Neural progenitor cell (in vitro differentiated cells): ENCODE results near the gene GATAD2A. TPM values are rescaled to one million over a fixed set of nuclear protein-coding genes. Genes with fewer than 3 reads are reported as not detected.
A peak's percentile ranks its signal among the peaks of the same experiment; 100 is the strongest.

Experiments
- DNase-seq: peaks from one replicate; pipeline ENCODE4 v3.0.0-alpha.2; 2016; ENCODE audit warnings: low spot score
- H2AFZ ChIP-seq: fragments of 200-600 bp; sonication (generic); replicated peaks from 2 replicates; pipeline ENCODE4 v1.6.1; 2016; ENCODE audit warnings: antibody characterized with exemption
- H3F3A ChIP-seq: fragments of 200-600 bp; sonication (generic); 2 replicates; pipeline ENCODE4 v1.6.1; 2016; ENCODE audit warnings: antibody characterized with exemption, low read depth
- H3K27ac ChIP-seq: fragments of 200-600 bp; sonication (generic); 2 replicates; pipeline ENCODE4 v1.5.1; 2016; ENCODE audit warnings: mild to moderate bottlenecking
- H3K27me3 ChIP-seq: fragments of 200-600 bp; sonication (generic); 2 replicates; pipeline ENCODE4 v1.6.1; 2016; ENCODE audit warnings: mild to moderate bottlenecking, moderate library complexity
- H3K36me3 ChIP-seq: fragments of 200-600 bp; sonication (generic); 2 replicates; pipeline ENCODE4 v1.5.1; 2016
- H3K4me1 ChIP-seq: fragments of 200-600 bp; sonication (generic); 2 replicates; pipeline ENCODE4 v1.6.1; 2016; ENCODE audit warnings: mixed run types
- H3K4me2 ChIP-seq: fragments of 200-600 bp; sonication (generic); 2 replicates; pipeline ENCODE4 v1.6.1; 2016
- H3K4me3 ChIP-seq: fragments of 200-600 bp; sonication (generic); 2 replicates; pipeline ENCODE4 v1.5.1; 2016
- H3K79me2 ChIP-seq: fragments of 200-600 bp; sonication (generic); 2 replicates; pipeline ENCODE4 v1.6.1; 2016; ENCODE audit warnings: low read depth
- H3K9ac ChIP-seq: fragments of 200-600 bp; sonication (generic); 2 replicates; pipeline ENCODE4 v1.6.1; 2016
- H3K9me3 ChIP-seq: fragments of 200-600 bp; sonication (generic); 2 replicates; pipeline ENCODE4 v1.5.1; 2016; ENCODE audit warnings: low read depth
- H4K20me1 ChIP-seq: fragments of 200-600 bp; sonication (generic); 2 replicates; pipeline ENCODE4 v1.6.1; 2016; ENCODE audit warnings: low read depth
- H3K27ac Mint-ChIP-seq: 3 replicates; pipeline ENCODE4 v1.8.0; 2021; ENCODE audit warnings: mixed read lengths
- H3K27me3 Mint-ChIP-seq: 2 replicates; pipeline ENCODE4 v1.8.0; 2022; ENCODE audit warnings: low read depth, mild to moderate bottlenecking, inconsistent platforms, moderate library complexity, mixed read lengths; ENCODE audit not compliant: insufficient read depth
- H3K36me3 Mint-ChIP-seq: 3 replicates; pipeline ENCODE4 v1.8.0; 2021; ENCODE audit warnings: mixed read lengths
- H3K4me1 Mint-ChIP-seq: 3 replicates; pipeline ENCODE4 v1.8.0; 2021; ENCODE audit warnings: mixed read lengths
- H3K4me3 Mint-ChIP-seq: 3 replicates; pipeline ENCODE4 v1.8.0; 2021; ENCODE audit warnings: mild to moderate bottlenecking, moderate library complexity, mixed read lengths
- H3K9me3 Mint-ChIP-seq: 3 replicates; pipeline ENCODE4 v1.8.0; 2020; ENCODE audit warnings: mixed read lengths
- EZH2 ChIP-seq: fragments of 200-600 bp; sonication (generic); IDR thresholded peaks from 2 replicates; pipeline ENCODE4 v1.6.1; 2017; ENCODE audit warnings: antibody characterized with exemption, mild to moderate bottlenecking, moderate library complexity
- EZH2phosphoT487 ChIP-seq: fragments of 200-600 bp; sonication (generic); IDR thresholded peaks from 2 replicates; pipeline ENCODE4 v1.6.1; 2017; ENCODE audit warnings: antibody characterized with exemption
- total RNA-seq: library from RNA; depleted of rRNA; stranded (reverse); fragments of >200 nt; gene quantifications from 2 replicates; pipeline ENCODE4 v1.2.3, GENCODE V29; 2015; ENCODE audit warnings: low replicate concordance
- TF ChIP-seq, protein P1 (sequence below): fragments of 200-600 bp; sonication (generic); IDR thresholded peaks from 2 replicates; pipeline ENCODE4 v1.5.1; 2017; ENCODE audit warnings: antibody characterized with exemption, mild to moderate bottlenecking

GATAD2A gene
- total RNA-seq, 1 donor from 2014 or later = 37.9 TPM

DNA sequence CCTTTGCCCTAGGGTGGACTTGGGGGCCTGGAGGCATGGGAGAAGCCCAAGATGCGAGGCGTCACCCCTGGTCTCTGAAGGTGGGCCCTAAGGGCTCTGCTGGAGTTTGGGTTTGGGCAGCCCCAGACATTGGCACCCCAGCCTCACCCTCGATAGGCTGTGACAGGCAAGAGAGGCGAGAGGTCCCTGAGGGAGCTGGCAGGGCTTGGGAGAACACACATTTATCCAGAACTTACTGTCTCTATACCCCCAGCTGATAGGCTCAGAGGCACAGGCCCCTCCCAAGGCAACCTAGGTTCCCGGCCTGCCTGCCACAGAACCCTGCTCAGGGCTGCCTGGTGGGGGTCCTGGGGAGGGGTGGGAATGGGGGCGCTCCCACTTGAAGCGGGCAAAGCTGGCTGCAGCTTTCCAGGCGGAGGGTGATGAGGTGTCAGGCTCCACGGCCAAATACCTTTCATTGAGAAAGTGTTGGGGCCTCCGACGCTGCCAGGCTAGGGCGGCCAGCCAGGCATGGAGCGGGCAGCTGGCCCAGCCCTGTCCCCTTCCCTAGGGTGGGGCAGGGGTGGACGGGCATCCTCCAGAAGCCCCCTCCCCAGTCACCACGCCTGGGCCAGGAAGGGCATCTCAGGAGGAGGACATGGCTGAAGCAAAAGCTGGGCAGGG is 142.3 kb downstream of the GATAD2A start:
- Histone ChIP-seq H3K9ac (no peak overlapping the region), H3F3A (peaks cover 12% of the 10 kb centered on the region), H4K20me1 (no peaks in the 10 kb centered on the region), H3K27me3 (no peaks in the 10 kb centered on the region), H2AFZ (no peak overlapping the region), H3K4me3 (no peak overlapping the region), H3K79me2 (no peaks in the 10 kb centered on the region), H3K4me1 (no peaks in the 10 kb centered on the region), H3K9me3 (no peaks in the 10 kb centered on the region), H3K27ac (no peak overlapping the region), H3K4me2 (no peak overlapping the region), H3K36me3 (no peaks in the 10 kb centered on the region)
- DNase-seq = no peak
- no peak overlapping the region for H3K27ac Mint-ChIP-seq
- H3K27me3 Mint-ChIP-seq = peaks cover 13% of the 10 kb centered on the region
- no peak for TF ChIP-seq EZH2phosphoT487
- TF ChIP-seq EZH2 = no peak
- TF ChIP-seq, protein P1, sequence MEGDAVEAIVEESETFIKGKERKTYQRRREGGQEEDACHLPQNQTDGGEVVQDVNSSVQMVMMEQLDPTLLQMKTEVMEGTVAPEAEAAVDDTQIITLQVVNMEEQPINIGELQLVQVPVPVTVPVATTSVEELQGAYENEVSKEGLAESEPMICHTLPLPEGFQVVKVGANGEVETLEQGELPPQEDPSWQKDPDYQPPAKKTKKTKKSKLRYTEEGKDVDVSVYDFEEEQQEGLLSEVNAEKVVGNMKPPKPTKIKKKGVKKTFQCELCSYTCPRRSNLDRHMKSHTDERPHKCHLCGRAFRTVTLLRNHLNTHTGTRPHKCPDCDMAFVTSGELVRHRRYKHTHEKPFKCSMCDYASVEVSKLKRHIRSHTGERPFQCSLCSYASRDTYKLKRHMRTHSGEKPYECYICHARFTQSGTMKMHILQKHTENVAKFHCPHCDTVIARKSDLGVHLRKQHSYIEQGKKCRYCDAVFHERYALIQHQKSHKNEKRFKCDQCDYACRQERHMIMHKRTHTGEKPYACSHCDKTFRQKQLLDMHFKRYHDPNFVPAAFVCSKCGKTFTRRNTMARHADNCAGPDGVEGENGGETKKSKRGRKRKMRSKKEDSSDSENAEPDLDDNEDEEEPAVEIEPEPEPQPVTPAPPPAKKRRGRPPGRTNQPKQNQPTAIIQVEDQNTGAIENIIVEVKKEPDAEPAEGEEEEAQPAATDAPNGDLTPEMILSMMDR = no peak
- no peaks in the 10 kb centered on the region for H3K9me3 Mint-ChIP-seq
- peaks cover 4% of the 10 kb centered on the region for H3K4me1 Mint-ChIP-seq
- no peak overlapping the region for H3K4me3 Mint-ChIP-seq
- no peaks in the 10 kb centered on the region for H3K36me3 Mint-ChIP-seq

DNA sequence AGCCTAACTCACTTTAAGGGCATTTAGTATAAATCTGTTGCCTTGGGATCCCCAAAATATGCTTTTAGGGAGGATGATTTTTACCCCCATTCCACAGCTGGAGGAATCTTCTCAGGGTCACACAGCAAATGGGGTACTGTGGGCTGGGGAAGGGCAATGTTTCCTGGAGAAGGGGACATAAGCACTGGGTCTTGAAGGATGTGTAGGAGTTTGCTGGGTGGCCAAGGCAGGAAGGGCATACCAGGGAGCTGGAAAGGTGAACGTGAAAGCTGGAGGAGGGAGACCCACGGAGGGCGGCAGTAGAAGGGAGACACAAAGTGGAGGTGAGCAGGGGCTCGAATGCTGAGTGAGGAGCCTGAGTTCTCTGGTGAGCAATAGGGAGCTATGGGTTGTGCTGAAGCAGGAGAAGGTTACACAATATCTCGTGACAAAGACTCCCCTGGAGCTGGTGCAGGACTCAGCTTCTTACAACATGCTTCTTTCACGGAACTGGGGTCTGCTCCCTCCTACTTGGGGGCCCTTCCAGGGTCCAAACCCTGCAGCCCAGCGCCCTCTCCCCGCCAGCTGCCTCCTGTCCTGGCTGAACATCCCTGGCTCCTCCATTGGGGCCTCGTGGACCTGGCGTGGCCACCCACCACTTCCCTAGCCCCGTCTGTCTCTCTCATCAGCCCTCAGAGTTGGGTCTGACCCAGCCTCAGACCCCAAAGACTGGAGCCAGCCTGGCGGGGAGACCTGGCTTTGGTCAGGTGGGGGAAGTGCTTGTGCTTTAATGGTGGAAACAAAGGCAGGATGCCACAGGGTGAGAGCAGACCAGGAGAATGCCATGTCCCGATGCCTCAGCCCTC is 143.7 kb downstream of the GATAD2A start:
- no peaks in the 10 kb centered on the region for H3K36me3 Mint-ChIP-seq
- Histone ChIP-seq H3K4me1 (no peaks in the 10 kb centered on the region), H3K4me3 (no peak overlapping the region), H2AFZ (no peak overlapping the region), H3K4me2 (no peak overlapping the region), H3K27ac (no peak overlapping the region), H4K20me1 (no peaks in the 10 kb centered on the region), H3K9ac (no peak overlapping the region), H3K79me2 (no peaks in the 10 kb centered on the region), H3K9me3 (no peaks in the 10 kb centered on the region), H3K27me3 (no peaks in the 10 kb centered on the region), H3F3A (peaks cover 12% of the 10 kb centered on the region), H3K36me3 (no peaks in the 10 kb centered on the region)
- no peak overlapping the region for H3K4me3 Mint-ChIP-seq
- H3K9me3 Mint-ChIP-seq = no peaks in the 10 kb centered on the region
- H3K27ac Mint-ChIP-seq = peak overlapping the region; percentile 20
- no peak for DNase-seq
- peaks cover 4% of the 10 kb centered on the region for H3K4me1 Mint-ChIP-seq
- TF ChIP-seq EZH2phosphoT487 = no peak
- TF ChIP-seq, protein P1 = no peak
- no peak for TF ChIP-seq EZH2
- H3K27me3 Mint-ChIP-seq = peaks cover 11% of the 10 kb centered on the region

DNA sequence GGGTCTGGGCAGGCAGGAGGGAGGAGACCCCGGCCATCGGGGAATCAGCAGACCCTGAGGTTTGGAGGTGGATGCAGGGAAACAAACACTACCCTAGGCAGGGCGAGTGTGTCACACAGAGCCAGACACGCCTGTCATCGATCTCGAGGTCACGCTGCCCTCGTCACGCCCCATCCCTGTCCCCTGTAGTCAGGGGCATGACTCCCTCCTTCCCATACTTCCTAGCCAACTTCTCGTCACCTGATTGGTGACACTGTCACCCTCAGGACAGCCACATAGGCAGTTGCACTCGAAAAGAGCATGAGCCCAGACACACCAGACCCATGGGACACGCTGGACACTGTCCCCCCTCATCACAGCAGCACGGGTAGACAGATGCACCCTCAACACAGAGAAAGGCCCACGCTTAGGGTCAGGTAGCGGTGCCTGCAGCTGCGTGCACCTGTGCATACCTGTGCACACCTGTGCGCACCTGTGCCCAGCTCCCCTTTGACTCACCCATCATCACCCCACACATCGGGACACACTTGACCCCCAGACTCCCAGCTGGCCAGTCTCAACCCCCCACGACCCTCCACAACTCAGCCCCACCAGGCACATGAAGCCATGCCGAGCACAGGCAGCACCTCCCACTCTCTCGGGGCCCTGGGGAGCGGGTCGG is 144.5 kb downstream of the GATAD2A start:
- Mint-ChIP-seq H3K9me3 (no peaks in the 10 kb centered on the region), H3K36me3 (no peaks in the 10 kb centered on the region), H3K4me1 (peaks cover 4% of the 10 kb centered on the region), H3K27me3 (peaks cover 11% of the 10 kb centered on the region), H3K27ac (no peak overlapping the region), H3K4me3 (no peak overlapping the region)
- H3K36me3 ChIP-seq = no peaks in the 10 kb centered on the region
- H3K4me1 ChIP-seq = no peaks in the 10 kb centered on the region
- no peak overlapping the region for H3K4me2 ChIP-seq
- no peaks in the 10 kb centered on the region for H4K20me1 ChIP-seq
- TF ChIP-seq, protein P1 = no peak
- TF ChIP-seq EZH2 (no peak), EZH2phosphoT487 (no peak)
- peaks cover 12% of the 10 kb centered on the region for H3F3A ChIP-seq
- H3K9ac ChIP-seq = no peak overlapping the region
- H2AFZ ChIP-seq = no peak overlapping the region
- no peak overlapping the region for H3K4me3 ChIP-seq
- no peak for DNase-seq
- no peaks in the 10 kb centered on the region for H3K27me3 ChIP-seq
- no peaks in the 10 kb centered on the region for H3K9me3 ChIP-seq
- H3K79me2 ChIP-seq = no peaks in the 10 kb centered on the region
- H3K27ac ChIP-seq = no peak overlapping the region
